Measurements from ENCODE around the gene STK16. TPM values are rescaled to one million over a fixed set of nuclear protein-coding genes. Genes with fewer than 3 reads are reported as not detected.

STK16 gene
- total RNA-seq, 2 experiments from 2014 or later = 34.4 to 35.4 TPM

DNA sequence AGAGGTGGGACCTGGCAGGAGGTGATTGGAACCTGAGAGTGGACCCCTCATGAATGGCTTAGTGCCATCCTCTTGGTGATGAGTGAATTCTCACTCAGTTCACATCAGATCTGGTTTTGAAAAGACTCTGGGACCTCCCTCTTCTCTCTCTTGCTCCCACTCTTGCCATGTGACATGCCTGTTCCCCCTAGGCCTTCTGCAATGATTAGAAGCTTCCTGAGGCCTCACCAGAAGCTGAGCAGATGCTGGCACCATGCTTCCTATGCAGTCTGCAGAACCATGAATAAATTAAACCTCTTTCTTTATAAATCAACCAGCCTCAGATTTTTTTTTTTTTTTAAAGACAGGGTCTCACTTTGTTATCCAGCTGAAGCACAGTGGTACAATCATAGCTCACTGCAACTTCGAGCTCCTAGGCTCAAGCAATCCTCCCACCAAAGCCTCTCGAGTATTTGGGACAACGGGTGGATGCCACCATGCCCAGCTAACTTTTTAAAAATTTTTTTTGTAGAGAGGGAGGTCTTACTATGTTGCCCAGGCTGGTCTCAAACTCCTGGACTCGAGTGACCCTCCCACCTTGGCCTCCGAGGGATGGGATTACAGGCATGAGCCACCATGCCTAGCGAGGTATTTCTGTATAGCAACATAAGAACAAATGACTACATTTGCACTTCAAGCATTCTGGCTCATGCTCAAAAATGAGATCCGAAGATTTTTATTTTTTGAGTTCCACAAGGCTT lies 40.7 kb upstream of the STK16 start:
- no peak overlapping the region for H3K27ac Mint-ChIP-seq
- peaks cover 33% of the 10 kb centered on the region for H3K4me1 Mint-ChIP-seq (ENCODE audit: low read depth)
- DNase-seq (no peak), ATAC-seq (no peak)
- H3K9me3 Mint-ChIP-seq = peaks cover 10% of the 10 kb centered on the region
- intact Hi-C loops (cut with micrococcal nuclease) = loop anchor here (5.0 kb wide), 1 partner anchor 32 kb away; the partner anchor contains the start of gene SLC23A3
- no peak overlapping the region for H3K4me3 Mint-ChIP-seq
- peaks cover 14% of the 10 kb centered on the region for H3K36me3 Mint-ChIP-seq (ENCODE audit: low read depth)
- no peaks in the 10 kb centered on the region for H3K27me3 Mint-ChIP-seq
- ChIA-PET POLR2A (interaction anchor here (1.3 to 1.9 kb wide), 4 partner anchors 11 to 50 kb away, joined by 3 to 4 read pairs (median 3); partner anchors contain the start of gene ABCB6), CTCF (interaction anchor here (0.9 to 1.2 kb wide), 2 partner anchors 14 to 91 kb away, joined by 3 to 4 read pairs; no protein-coding TSS in a partner anchor)
- TF ChIP-seq, protein P1, sequence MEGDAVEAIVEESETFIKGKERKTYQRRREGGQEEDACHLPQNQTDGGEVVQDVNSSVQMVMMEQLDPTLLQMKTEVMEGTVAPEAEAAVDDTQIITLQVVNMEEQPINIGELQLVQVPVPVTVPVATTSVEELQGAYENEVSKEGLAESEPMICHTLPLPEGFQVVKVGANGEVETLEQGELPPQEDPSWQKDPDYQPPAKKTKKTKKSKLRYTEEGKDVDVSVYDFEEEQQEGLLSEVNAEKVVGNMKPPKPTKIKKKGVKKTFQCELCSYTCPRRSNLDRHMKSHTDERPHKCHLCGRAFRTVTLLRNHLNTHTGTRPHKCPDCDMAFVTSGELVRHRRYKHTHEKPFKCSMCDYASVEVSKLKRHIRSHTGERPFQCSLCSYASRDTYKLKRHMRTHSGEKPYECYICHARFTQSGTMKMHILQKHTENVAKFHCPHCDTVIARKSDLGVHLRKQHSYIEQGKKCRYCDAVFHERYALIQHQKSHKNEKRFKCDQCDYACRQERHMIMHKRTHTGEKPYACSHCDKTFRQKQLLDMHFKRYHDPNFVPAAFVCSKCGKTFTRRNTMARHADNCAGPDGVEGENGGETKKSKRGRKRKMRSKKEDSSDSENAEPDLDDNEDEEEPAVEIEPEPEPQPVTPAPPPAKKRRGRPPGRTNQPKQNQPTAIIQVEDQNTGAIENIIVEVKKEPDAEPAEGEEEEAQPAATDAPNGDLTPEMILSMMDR (IDR thresholded peaks at IDR 0.05) = no peak

DNA sequence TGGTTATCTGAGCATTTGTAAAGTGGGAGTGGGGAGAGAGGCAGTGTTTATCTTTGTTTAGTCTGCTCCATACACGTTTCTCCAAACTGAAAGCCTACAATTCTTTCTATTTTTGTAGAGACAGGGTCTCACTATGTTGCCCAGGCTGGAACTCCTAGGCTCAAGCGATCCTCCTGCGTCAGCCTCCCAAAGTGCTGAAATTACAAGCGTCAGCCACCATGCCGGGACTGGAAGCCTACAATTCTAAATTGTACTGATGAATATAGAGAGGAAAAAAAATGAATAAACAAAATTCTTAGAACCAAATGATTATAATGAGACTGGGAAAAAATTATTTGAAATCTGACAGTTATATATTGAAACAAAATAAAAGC lies 40.1 kb upstream of the STK16 start:
- ATAC-seq (no peak), DNase-seq (no peak)
- Mint-ChIP-seq H3K4me1 (ENCODE audit: low read depth) (peaks cover 39% of the 10 kb centered on the region), H3K4me3 (peak overlapping the region; percentile 90), H3K27me3 (no peaks in the 10 kb centered on the region), H3K36me3 (ENCODE audit: low read depth) (peaks cover 19% of the 10 kb centered on the region), H3K27ac (peak overlapping the region; percentile 44), H3K9me3 (peaks cover 10% of the 10 kb centered on the region)
- TF ChIP-seq, protein P1 (IDR thresholded peaks at IDR 0.05) = no peak
- ChIA-PET POLR2A (interaction anchor here (1.1 to 3.2 kb wide), 5 partner anchors 8 to 50 kb away, joined by 3 to 27 read pairs (median 4); partner anchors contain the start of genes ABCB6 and CNPPD1), CTCF (interaction anchor here (0.9 to 2.3 kb wide), 3 partner anchors 13 to 90 kb away, joined by 4 to 17 read pairs (median 7); no protein-coding TSS in a partner anchor)
- intact Hi-C loops (cut with micrococcal nuclease) = loop anchor here (5.0 kb wide), 1 partner anchor 33 kb away; the partner anchor contains the start of gene SLC23A3

DNA sequence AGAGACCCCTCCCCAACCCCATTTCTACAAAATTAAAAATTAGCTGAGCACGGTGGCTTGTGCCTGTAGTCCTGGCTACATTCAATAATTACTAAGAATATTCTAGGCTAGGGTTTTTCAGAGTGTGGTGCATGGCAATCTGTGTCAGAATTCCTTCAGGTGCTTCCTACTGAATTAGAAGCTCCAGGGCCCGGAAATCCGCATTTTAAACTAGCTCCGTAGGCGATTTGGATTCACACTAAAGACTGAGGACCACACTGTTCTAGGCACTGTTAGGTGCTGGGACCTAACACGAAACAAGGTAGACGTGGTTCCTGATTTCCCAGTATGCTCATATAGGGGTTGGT lies 39.3 kb upstream of the STK16 start:
- ChIA-PET CTCF (interaction anchor here (0.8 to 4.4 kb wide), 15 partner anchors 10 to 308 kb away, joined by 3 to 21 read pairs (median 4); partner anchors contain the start of genes ABCB6, ANKZF1, ATG9A and CNPPD1), POLR2A (interaction anchor here (0.8 to 4.1 kb wide), 14 partner anchors 9 to 915 kb away, joined by 3 to 31 read pairs (median 4); partner anchors contain the start of genes ABCB6, CNPPD1, DNAJB2 and GLB1L)
- Mint-ChIP-seq H3K27me3 (no peaks in the 10 kb centered on the region), H3K9me3 (peaks cover 9% of the 10 kb centered on the region), H3K4me1 (ENCODE audit: low read depth) (peaks cover 37% of the 10 kb centered on the region), H3K36me3 (ENCODE audit: low read depth) (peaks cover 23% of the 10 kb centered on the region), H3K4me3 (peak overlapping the region; percentile 90), H3K27ac (peak overlapping the region; percentile 96)
- DNase-seq (no peak), ATAC-seq (no peak)
- TF ChIP-seq, protein P1 (IDR thresholded peaks at IDR 0.05) = no peak
- intact Hi-C loops (cut with micrococcal nuclease) = loop anchor here (5.0 kb wide), 1 partner anchor 34 kb away; the partner anchor contains the start of gene SLC23A3

DNA sequence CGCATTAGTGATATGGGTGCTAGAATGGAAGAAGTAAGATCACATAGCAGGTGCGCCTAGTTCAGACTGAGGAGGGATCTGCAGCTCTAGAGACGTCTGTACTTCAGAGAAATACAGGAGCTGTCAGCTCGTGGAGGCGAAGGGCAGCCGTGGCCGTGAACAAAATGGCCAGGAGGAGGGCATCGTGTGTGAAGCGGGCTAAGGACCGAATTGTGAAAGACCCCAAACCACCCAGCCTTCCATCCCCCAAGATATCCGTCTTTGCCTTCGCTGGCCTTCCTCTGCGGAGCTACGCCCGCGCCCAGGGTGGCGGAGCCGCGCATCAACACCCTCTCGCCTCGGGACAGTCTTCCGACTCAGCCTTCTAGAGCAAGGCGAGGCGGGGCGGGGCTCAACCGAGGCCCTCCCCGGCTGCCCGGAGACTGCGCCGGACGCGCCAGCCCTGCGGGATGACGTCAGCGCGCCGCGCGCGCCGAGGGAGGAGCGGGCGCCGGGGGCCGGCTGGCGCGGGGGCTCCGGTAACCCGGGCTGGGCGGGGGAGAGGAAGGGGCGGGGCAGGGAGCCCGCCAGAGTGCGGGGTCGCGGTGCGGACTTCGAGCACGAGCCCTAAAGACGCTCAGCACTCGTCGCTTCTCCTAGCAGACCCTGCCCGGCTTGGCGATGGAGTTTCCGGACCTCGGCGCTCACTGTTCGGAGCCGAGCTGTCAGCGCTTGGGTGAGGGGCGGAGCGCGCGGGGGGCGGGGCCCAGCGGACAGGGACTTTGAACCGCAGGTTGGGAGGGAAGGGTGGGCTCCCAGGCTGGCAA lies 38.7 kb upstream of the STK16 start, which contains the start of gene ZFAND2B:
Gene ZFAND2B (plus strand): TSS at position 455 of the 806 bp plus-strand sequence. CDS start 206 bp downstream, at position 661.
- peak within 1 kb of the TSS; percentile 96 for H3K27ac Mint-ChIP-seq
- H3K4me1 Mint-ChIP-seq (ENCODE audit: low read depth) = peaks cover 41% of the 10 kb centered on the region
- TF ChIP-seq, protein P1 (IDR thresholded peaks at IDR 0.05) = no peak
- H3K27me3 Mint-ChIP-seq = no peaks in the 10 kb centered on the region
- peak within 1 kb of the TSS; percentile 90 for H3K4me3 Mint-ChIP-seq
- peaks cover 7% of the 10 kb centered on the region for H3K9me3 Mint-ChIP-seq
- peak; percentile 93 for ATAC-seq
- peak; percentile 96 for DNase-seq
- peaks cover 27% of the 10 kb centered on the region for H3K36me3 Mint-ChIP-seq (ENCODE audit: low read depth)
- intact Hi-C loops (cut with micrococcal nuclease) = loop anchor here (5.0 kb wide), 1 partner anchor 34 kb away; the partner anchor contains the start of gene SLC23A3
- ChIA-PET POLR2A (interaction anchor here (0.6 to 4.1 kb wide), 15 partner anchors 10 to 915 kb away, joined by 3 to 31 read pairs (median 4); partner anchors contain the start of genes ABCB6, CNPPD1, DNAJB2 and GLB1L), CTCF (interaction anchor here (0.7 to 4.4 kb wide), 17 partner anchors 11 to 309 kb away, joined by 3 to 21 read pairs (median 4); partner anchors contain the start of genes ABCB6, ANKZF1, ATG9A and CNPPD1)
